Gastrocnemius medialis (tissue), 4 donors: ENCODE data around the gene TFDP1. TPM values are rescaled to one million over a fixed set of nuclear protein-coding genes. Genes with fewer than 3 reads are reported as not detected.

ENCODE experiments used
- ATAC-seq, 2 donors: fragments of 150-250 bp; one replicate each; pipeline ENCODE4 v1.9.1; 2016
- DNase-seq, 2 donors: peaks; one replicate each; pipeline ENCODE4 v3.0.0-alpha.2; 2019
- H3K27ac ChIP-seq, 4 donors: fragments of 200-600 bp; sonication (generic); 1 replicate in 1 of 4; 2 replicates in 3 of 4; pipeline ENCODE4 v1.5.1; 2016 to 2018; ENCODE audit warnings: mild to moderate bottlenecking in 2 of 4, moderate library complexity in 1 of 4
- H3K27me3 ChIP-seq, 3 donors: fragments of 200-600 bp; sonication (generic) in 2 of 3; 1 replicate in 1 of 3; 2 replicates in 2 of 3; pipeline versions ENCODE4 v1.5.1 to v1.6.0; 2016 to 2019; ENCODE audit warnings: mild to moderate bottlenecking in 1 of 3, moderate library complexity in 1 of 3
- H3K36me3 ChIP-seq, 2 donors: fragments of 200-600 bp; sonication (generic) in 1 of 2; one replicate each; pipeline ENCODE4 v1.5.1; 2017 to 2018
- H3K4me1 ChIP-seq, 2 donors: fragments of 200-600 bp; sonication (generic) in 1 of 2; one replicate each; pipeline ENCODE4 v1.5.1; 2016 to 2017; ENCODE audit warnings: mild to moderate bottlenecking in 2 of 2
- H3K4me3 ChIP-seq, 4 donors: fragments of 200-600 bp; sonication (generic) in 3 of 4; 1 replicate in 1 of 4; 2 replicates in 3 of 4; pipeline ENCODE4 v1.5.1; 2016 to 2019; ENCODE audit warnings: mild to moderate bottlenecking in 2 of 4
- H3K9me3 ChIP-seq, 3 donors: fragments of 200-600 bp; sonication (generic) in 2 of 3; 1 replicate in 1 of 3; 2 replicates in 2 of 3; pipeline ENCODE4 v1.5.1; 2016 to 2019
- CTCF ChIP-seq, 5 experiments: fragments of 450-650 bp in 3 of 5; fragments of 200-600 bp in 2 of 5; sonication (generic) in 2 of 5; IDR thresholded peaks in 4 of 5; conservative IDR thresholded peaks in 1 of 5; 1 replicate in 4 of 5; 2 replicates in 1 of 5; pipeline ENCODE4 v1.5.1; 2016 to 2019; ENCODE audit warnings: antibody characterized with exemption in 5 of 5, mild to moderate bottlenecking in 3 of 5, moderate library complexity in 3 of 5
- POLR2A ChIP-seq, 2 donors: fragments of 450-650 bp; IDR thresholded peaks; one replicate each; pipeline ENCODE4 v1.6.1; 2017; ENCODE audit warnings: antibody characterized with exemption in 2 of 2, mild to moderate bottlenecking in 2 of 2, moderate library complexity in 2 of 2
- in situ Hi-C, 4 donors: fragments of 200-750 bp; cut with MboI; loops; one replicate each; pipeline versions ENCODE4 v1.15.0 to v1.8.0; 2017; ENCODE audit warnings: low sequenced_read_pairs in 4 of 4
- intact Hi-C: fragments of 100-400 bp; cut with DNase I; formaldehyde crosslinking; loops from one replicate; pipeline ENCODE4 v1.15.1; 2023; ENCODE audit warnings: low total_unique reads
- total RNA-seq, 4 donors: library from RNA; depleted of rRNA; stranded (reverse); fragments of >200 nt; gene quantifications; one replicate each; pipeline versions ENCODE4 v1.1.0 to v1.2.3, GENCODE V29; 2016

TFDP1 gene
- total RNA-seq, 4 donors from 2014 or later, result 14.9 to 35.4 (median 29.1) TPM

GRCh38 chr13:113567681-113568080 is 16.9 kb upstream of the TFDP1 start:
- intact Hi-C loops (no loop called here), in situ Hi-C loops (no loop called here)
- no peak overlapping the region for H3K4me3 ChIP-seq
- TF ChIP-seq POLR2A (IDR thresholded peaks at IDR 0.05) (no peak), CTCF (IDR thresholded peaks at IDR 0.05 in 4 of 5, conservative IDR thresholded peaks at IDR 0.05 in 1 of 5) (no peak)
- no peaks in the 10 kb centered on the region for H3K36me3 ChIP-seq
- DNase-seq (no peak), ATAC-seq (no peak)
- H3K27ac ChIP-seq, result no peak overlapping the region
- H3K4me1 ChIP-seq, result no peaks in the 10 kb centered on the region
- no peaks in the 10 kb centered on the region for H3K9me3 ChIP-seq
- peaks cover 0 to 20% (median 0%) of the 10 kb centered on the region in 3 donors for H3K27me3 ChIP-seq

GRCh38 chr13:113573065-113573464 is 11.5 kb upstream of the TFDP1 start:
- H3K4me1 ChIP-seq, result no peaks in the 10 kb centered on the region
- no peak overlapping the region for H3K4me3 ChIP-seq
- H3K27me3 ChIP-seq, result peaks cover 0 to 4% (median 0%) of the 10 kb centered on the region in 3 donors
- intact Hi-C loops, result no loop called here
- DNase-seq (no peak), ATAC-seq (no peak)
- TF ChIP-seq CTCF (IDR thresholded peaks at IDR 0.05 in 4 of 5, conservative IDR thresholded peaks at IDR 0.05 in 1 of 5), result no peak
- no peak for TF ChIP-seq POLR2A (IDR thresholded peaks at IDR 0.05)
- peaks cover 0 to 14% (median 3%) of the 10 kb centered on the region in 3 donors for H3K9me3 ChIP-seq
- no peak overlapping the region for H3K27ac ChIP-seq
- in situ Hi-C loops, result no loop called here
- H3K36me3 ChIP-seq, result no peaks in the 10 kb centered on the region

- TF ChIP-seq POLR2A (IDR thresholded peaks at IDR 0.05) (no peak), CTCF (IDR thresholded peaks at IDR 0.05 in 4 of 5, conservative IDR thresholded peaks at IDR 0.05 in 1 of 5) (no peak)
- peaks cover 0 to 14% (median 3%) of the 10 kb centered on the region in 3 donors for H3K9me3 ChIP-seq
- H3K4me1 ChIP-seq, result no peaks in the 10 kb centered on the region
- in situ Hi-C loops, result no loop called here
- no peak overlapping the region for H3K4me3 ChIP-seq
- no peaks in the 10 kb centered on the region for H3K27me3 ChIP-seq
- no peak overlapping the region for H3K27ac ChIP-seq
- no peak for DNase-seq
- intact Hi-C loops, result no loop called here
- no peak for ATAC-seq
- H3K36me3 ChIP-seq, result no peaks in the 10 kb centered on the region
These were observed 8.0 kb upstream of the TFDP1 start for GRCh38 chr13:113576597-113576996.

GRCh38 chr13:113577881-113578435 is 6.6 kb upstream of the TFDP1 start:
- Histone ChIP-seq H3K36me3 (no peaks in the 10 kb centered on the region), H3K27me3 (no peaks in the 10 kb centered on the region), H3K4me1 (no peaks in the 10 kb centered on the region), H3K9me3 (peaks cover 0 to 14% (median 3%) of the 10 kb centered on the region in 3 donors), H3K27ac (no peak overlapping the region), H3K4me3 (no peak overlapping the region)
- in situ Hi-C loops, result no loop called here
- no peak for ATAC-seq
- intact Hi-C loops, result no loop called here
- TF ChIP-seq CTCF (IDR thresholded peaks at IDR 0.05 in 4 of 5, conservative IDR thresholded peaks at IDR 0.05 in 1 of 5) (no peak), POLR2A (IDR thresholded peaks at IDR 0.05) (no peak)
- no peak for DNase-seq

- DNase-seq, result no peak
- Histone ChIP-seq H3K27me3 (no peaks in the 10 kb centered on the region), H3K4me3 (no peak overlapping the region), H3K4me1 (no peaks in the 10 kb centered on the region), H3K27ac (no peak overlapping the region), H3K9me3 (peaks cover 0 to 14% (median 3%) of the 10 kb centered on the region in 3 donors), H3K36me3 (no peaks in the 10 kb centered on the region)
- in situ Hi-C loops, result no loop called here
- TF ChIP-seq POLR2A (IDR thresholded peaks at IDR 0.05) (no peak), CTCF (IDR thresholded peaks at IDR 0.05 in 4 of 5, conservative IDR thresholded peaks at IDR 0.05 in 1 of 5) (no peak)
- intact Hi-C loops, result no loop called here
- ATAC-seq, result no peak
These were observed 4.9 kb upstream of the TFDP1 start for GRCh38 chr13:113579686-113580085.
